A549 (cell line): ENCODE measurements around the gene AFF1.

ENCODE experiments used
- BHLHE40 ChIP-seq: IDR thresholded peaks from 2 replicates; pipeline ENCODE4 v1.6.1; 2012; ENCODE audit warnings: low read depth, low read length, inconsistent platforms
- CHD2 ChIP-seq: fragments of 150-350 bp; IDR thresholded peaks from 2 replicates; pipeline ENCODE4 v1.6.1; 2014; ENCODE audit warnings: low read length; ENCODE audit not compliant: partially characterized antibody
- EP300 ChIP-seq, 2 experiments: fragments of >200 bp; sonication (Bioruptor Twin); formaldehyde crosslinking; IDR thresholded peaks; 2 replicates in 1 of 2; 3 replicates in 1 of 2; pipeline ENCODE4 v1.6.1; 2016 to 2017
- HOXA7 ChIP-seq: fragments of 250-450 bp; sonication (Bioruptor Pico); IDR thresholded peaks from 2 replicates; pipeline ENCODE4 v1.5.0; 2020; ENCODE audit warnings: mild to moderate bottlenecking, moderate library complexity
- JUNB ChIP-seq: fragments of >200 bp; sonication (Bioruptor Twin); formaldehyde crosslinking; IDR thresholded peaks from 2 replicates; pipeline ENCODE4 v1.6.1; 2016
- NPAS2 ChIP-seq: fragments of 250-450 bp; sonication (Bioruptor Pico); IDR thresholded peaks from 2 replicates; pipeline ENCODE4 v1.8.0; 2022; ENCODE audit warnings: mild to moderate bottlenecking, moderate library complexity, borderline replicate concordance
- POLR2A ChIP-seq: IDR thresholded peaks from 2 replicates; pipeline ENCODE4 v1.6.1; 2012; ENCODE audit warnings: mild to moderate bottlenecking, low read length
- RARB ChIP-seq: fragments of 250-450 bp; sonication (Bioruptor Pico); IDR thresholded peaks from 2 replicates; pipeline ENCODE4 v1.8.0; 2021; ENCODE audit warnings: mild to moderate bottlenecking, moderate library complexity
- SMC3 ChIP-seq: fragments of >200 bp; sonication (Bioruptor Twin); formaldehyde crosslinking; IDR thresholded peaks from 3 replicates; pipeline ENCODE4 v1.6.1; 2018; ENCODE audit warnings: inconsistent platforms
- SREBF2 ChIP-seq: fragments of 450-650 bp; IDR thresholded peaks from 2 replicates; pipeline ENCODE4 v1.6.1; 2014; ENCODE audit warnings: mild to moderate bottlenecking, moderate library complexity
- TF ChIP-seq, protein P1 (sequence below): fragments of 200-600 bp; sonication (generic); IDR thresholded peaks from 2 replicates; pipeline ENCODE4 v1.6.1; 2016; ENCODE audit warnings: antibody characterized with exemption, mild to moderate bottlenecking, moderate library complexity
- TF ChIP-seq, protein P2 (sequence below): fragments of >200 bp; sonication (Bioruptor Twin); formaldehyde crosslinking; IDR thresholded peaks from 3 replicates; pipeline ENCODE4 v1.5.1; 2016

DNA sequence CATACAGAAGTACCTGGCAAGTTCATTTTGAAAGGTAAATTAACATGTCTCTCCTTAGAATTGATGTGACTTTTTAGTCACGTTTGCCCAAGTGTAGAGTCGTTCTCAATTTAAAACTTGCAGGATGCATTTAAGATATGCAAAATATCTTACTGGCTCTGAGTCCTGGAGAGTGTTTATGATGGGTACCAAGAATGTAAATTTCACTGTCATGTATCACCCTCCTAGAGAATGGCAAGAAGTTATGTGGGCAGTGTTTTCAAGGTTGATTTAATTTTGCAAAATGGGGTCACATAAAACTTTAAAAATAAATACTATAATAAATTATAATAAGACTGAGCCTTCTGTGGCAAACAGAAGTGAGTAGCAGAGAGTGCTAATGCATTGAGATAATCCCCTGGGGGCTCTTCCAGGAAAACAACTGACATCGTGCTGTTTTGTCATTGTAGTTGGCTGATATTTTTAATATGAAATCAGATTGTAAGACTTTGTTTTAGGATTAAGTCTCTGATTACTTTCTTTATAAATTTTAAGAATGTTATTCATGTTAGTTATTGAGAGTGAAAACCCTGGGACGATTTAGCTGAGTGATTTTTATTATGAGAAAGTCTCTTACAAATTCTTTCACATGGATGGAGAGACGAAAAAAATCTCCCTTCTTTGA, 103.0 kb downstream of the AFF1 start:
- TF ChIP-seq, protein P1, sequence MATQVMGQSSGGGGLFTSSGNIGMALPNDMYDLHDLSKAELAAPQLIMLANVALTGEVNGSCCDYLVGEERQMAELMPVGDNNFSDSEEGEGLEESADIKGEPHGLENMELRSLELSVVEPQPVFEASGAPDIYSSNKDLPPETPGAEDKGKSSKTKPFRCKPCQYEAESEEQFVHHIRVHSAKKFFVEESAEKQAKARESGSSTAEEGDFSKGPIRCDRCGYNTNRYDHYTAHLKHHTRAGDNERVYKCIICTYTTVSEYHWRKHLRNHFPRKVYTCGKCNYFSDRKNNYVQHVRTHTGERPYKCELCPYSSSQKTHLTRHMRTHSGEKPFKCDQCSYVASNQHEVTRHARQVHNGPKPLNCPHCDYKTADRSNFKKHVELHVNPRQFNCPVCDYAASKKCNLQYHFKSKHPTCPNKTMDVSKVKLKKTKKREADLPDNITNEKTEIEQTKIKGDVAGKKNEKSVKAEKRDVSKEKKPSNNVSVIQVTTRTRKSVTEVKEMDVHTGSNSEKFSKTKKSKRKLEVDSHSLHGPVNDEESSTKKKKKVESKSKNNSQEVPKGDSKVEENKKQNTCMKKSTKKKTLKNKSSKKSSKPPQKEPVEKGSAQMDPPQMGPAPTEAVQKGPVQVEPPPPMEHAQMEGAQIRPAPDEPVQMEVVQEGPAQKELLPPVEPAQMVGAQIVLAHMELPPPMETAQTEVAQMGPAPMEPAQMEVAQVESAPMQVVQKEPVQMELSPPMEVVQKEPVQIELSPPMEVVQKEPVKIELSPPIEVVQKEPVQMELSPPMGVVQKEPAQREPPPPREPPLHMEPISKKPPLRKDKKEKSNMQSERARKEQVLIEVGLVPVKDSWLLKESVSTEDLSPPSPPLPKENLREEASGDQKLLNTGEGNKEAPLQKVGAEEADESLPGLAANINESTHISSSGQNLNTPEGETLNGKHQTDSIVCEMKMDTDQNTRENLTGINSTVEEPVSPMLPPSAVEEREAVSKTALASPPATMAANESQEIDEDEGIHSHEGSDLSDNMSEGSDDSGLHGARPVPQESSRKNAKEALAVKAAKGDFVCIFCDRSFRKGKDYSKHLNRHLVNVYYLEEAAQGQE: no peak
- TF ChIP-seq, protein P2, sequence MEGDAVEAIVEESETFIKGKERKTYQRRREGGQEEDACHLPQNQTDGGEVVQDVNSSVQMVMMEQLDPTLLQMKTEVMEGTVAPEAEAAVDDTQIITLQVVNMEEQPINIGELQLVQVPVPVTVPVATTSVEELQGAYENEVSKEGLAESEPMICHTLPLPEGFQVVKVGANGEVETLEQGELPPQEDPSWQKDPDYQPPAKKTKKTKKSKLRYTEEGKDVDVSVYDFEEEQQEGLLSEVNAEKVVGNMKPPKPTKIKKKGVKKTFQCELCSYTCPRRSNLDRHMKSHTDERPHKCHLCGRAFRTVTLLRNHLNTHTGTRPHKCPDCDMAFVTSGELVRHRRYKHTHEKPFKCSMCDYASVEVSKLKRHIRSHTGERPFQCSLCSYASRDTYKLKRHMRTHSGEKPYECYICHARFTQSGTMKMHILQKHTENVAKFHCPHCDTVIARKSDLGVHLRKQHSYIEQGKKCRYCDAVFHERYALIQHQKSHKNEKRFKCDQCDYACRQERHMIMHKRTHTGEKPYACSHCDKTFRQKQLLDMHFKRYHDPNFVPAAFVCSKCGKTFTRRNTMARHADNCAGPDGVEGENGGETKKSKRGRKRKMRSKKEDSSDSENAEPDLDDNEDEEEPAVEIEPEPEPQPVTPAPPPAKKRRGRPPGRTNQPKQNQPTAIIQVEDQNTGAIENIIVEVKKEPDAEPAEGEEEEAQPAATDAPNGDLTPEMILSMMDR: no peak
- TF ChIP-seq JUNB (no peak), SMC3 (no peak), RARB (CRISPR knock-in tag) (no peak), BHLHE40 (no peak), POLR2A (no peak), HOXA7 (CRISPR knock-in tag) (no peak), NPAS2 (CRISPR knock-in tag) (no peak), SREBF2 (no peak), CHD2 (no peak), EP300 (IDR thresholded peaks at IDR 0.05) (no peak)
